COLO668 (cell line): ENCODE results near the gene NOL7.

Source experiments
- DNase-seq: peaks from one replicate; lab custom pipeline; 2025; ENCODE audit not compliant: unreplicated experiment; lab: John Stamatoyannopoulos, UW

NOL7 gene

GRCh38 chr6:13593720-13594119 is 21.4 kb upstream of the NOL7 start:
- DNase-seq, result no peak

GRCh38 chr6:13597073-13597472 is 18.1 kb upstream of the NOL7 start:
- no peak for DNase-seq

GRCh38 chr6:13600036-13600435 is 15.1 kb upstream of the NOL7 start:
- DNase-seq, result no peak

- DNase-seq, result no peak
Observed at GRCh38 chr6:13604135-13604534, 11.0 kb upstream of the NOL7 start.

GRCh38 chr6:13604546-13605416 is 10.4 kb upstream of the NOL7 start:
- DNase-seq, result no peak

GRCh38 chr6:13605634-13606033 is 9.5 kb upstream of the NOL7 start:
- no peak for DNase-seq

GRCh38 chr6:13611715-13612114 is 3.4 kb upstream of the NOL7 start:
- no peak for DNase-seq

- no peak for DNase-seq
Observed at GRCh38 chr6:13613029-13613594, 2.0 kb upstream of the NOL7 start.

- peak; percentile 60 for DNase-seq
Observed at GRCh38 chr6:13614126-13614925, 809 bp upstream of the NOL7 start.

GRCh38 chr6:13615792-13616120 is 621 bp downstream of the NOL7 start:
- DNase-seq, result peak; percentile 37

GRCh38 chr6:13617066-13617465 is 1.9 kb downstream of the NOL7 start:
- DNase-seq, result no peak

GRCh38 chr6:13624871-13625288 is 9.7 kb downstream of the NOL7 start:
- no peak for DNase-seq

- no peak for DNase-seq
Observed at GRCh38 chr6:13629459-13630116, 14.5 kb downstream of the NOL7 start.

GRCh38 chr6:13630499-13630898 is 15.4 kb downstream of the NOL7 start:
- no peak for DNase-seq

GRCh38 chr6:13633343-13633742 is 18.2 kb downstream of the NOL7 start:
- no peak for DNase-seq

GRCh38 chr6:13635948-13636658 is 21.0 kb downstream of the NOL7 start:
- DNase-seq, result no peak

GRCh38 chr6:13638014-13638413 is 22.9 kb downstream of the NOL7 start:
- DNase-seq, result no peak

- DNase-seq, result no peak
Observed at GRCh38 chr6:13638626-13639025, 23.5 kb downstream of the NOL7 start.

- DNase-seq, result no peak
Observed at GRCh38 chr6:13641315-13641714, 26.2 kb downstream of the NOL7 start.

GRCh38 chr6:13643125-13643524 is 28.0 kb downstream of the NOL7 start:
- DNase-seq, result no peak

GRCh38 chr6:13648850-13649249 is 33.7 kb downstream of the NOL7 start:
- DNase-seq, result no peak
